ENCODE results near the gene NR3C2. TPM values are rescaled to one million over a fixed set of nuclear protein-coding genes. Genes with fewer than 3 reads are reported as not detected.

Gene NR3C2
- total RNA-seq, 1 donor from 2014 or later, result 35.4 TPM

- peak; percentile 9 for DNase-seq
Observed at GRCh38 chr4:148435654-148436406, 6.4 kb downstream of the NR3C2 start.

GRCh38 chr4:148434075-148434773 lies 8.0 kb downstream of the NR3C2 start:
- DNase-seq, result no peak

GRCh38 chr4:148431401-148431800 lies 10.8 kb downstream of the NR3C2 start:
- DNase-seq, result no peak

GRCh38 chr4:148430854-148431253 lies 11.4 kb downstream of the NR3C2 start:
- DNase-seq, result no peak

- no peak for DNase-seq
Observed at GRCh38 chr4:148429206-148429605, 13.0 kb downstream of the NR3C2 start.

GRCh38 chr4:148426643-148427042 lies 15.6 kb downstream of the NR3C2 start:
- no peak for DNase-seq

- DNase-seq, result no peak
Observed at GRCh38 chr4:148425327-148426110, 16.7 kb downstream of the NR3C2 start.

GRCh38 chr4:148420397-148420796 lies 21.8 kb downstream of the NR3C2 start:
- no peak for DNase-seq

- DNase-seq, result peak; percentile 40
Observed at GRCh38 chr4:148415500-148415899, 26.7 kb downstream of the NR3C2 start.

- DNase-seq, result no peak
Observed at GRCh38 chr4:148412460-148412994, 29.7 kb downstream of the NR3C2 start.

GRCh38 chr4:148405161-148405893 lies 36.9 kb downstream of the NR3C2 start:
- DNase-seq, result no peak

GRCh38 chr4:148398988-148399387 lies 43.2 kb downstream of the NR3C2 start:
- no peak for DNase-seq

GRCh38 chr4:148397771-148398170 lies 44.4 kb downstream of the NR3C2 start:
- no peak for DNase-seq

- peak; percentile 20 for DNase-seq
Observed at GRCh38 chr4:148396986-148397673, 45.1 kb downstream of the NR3C2 start.

GRCh38 chr4:148395771-148396170 lies 46.4 kb downstream of the NR3C2 start:
- peak; percentile 14 for DNase-seq

GRCh38 chr4:148391056-148391455 lies 51.2 kb downstream of the NR3C2 start:
- no peak for DNase-seq

GRCh38 chr4:148390311-148390710 lies 51.9 kb downstream of the NR3C2 start:
- DNase-seq, result no peak

GRCh38 chr4:148380291-148380690 lies 61.9 kb downstream of the NR3C2 start:
- peak; percentile 14 for DNase-seq

GRCh38 chr4:148376151-148376550 lies 66.1 kb downstream of the NR3C2 start:
- DNase-seq, result peak; percentile 89

- DNase-seq, result no peak
Observed at GRCh38 chr4:148375584-148375983, 66.6 kb downstream of the NR3C2 start.

GRCh38 chr4:148373093-148373492 lies 69.1 kb downstream of the NR3C2 start:
- no peak for DNase-seq

Measured in tongue (tissue), 2 donors.